Peyer's patch (tissue), 4 donors: Measurements from ENCODE around the gene KCP. TPM values are rescaled to one million over a fixed set of nuclear protein-coding genes. Genes with fewer than 3 reads are reported as not detected.

Experiments
- DNase-seq, 3 donors: peaks; one replicate each; pipeline ENCODE4 v3.0.0-alpha.2; 2017 to 2019
- H3K27ac ChIP-seq, 4 donors: fragments of 200-600 bp; sonication (generic); one replicate each; pipeline ENCODE4 v1.5.1; 2016 to 2019
- H3K27me3 ChIP-seq, 2 donors: fragments of 200-600 bp; sonication (generic); one replicate each; pipeline ENCODE4 v1.5.1; 2019
- H3K36me3 ChIP-seq, 3 donors: fragments of 200-600 bp; sonication (generic); one replicate each; pipeline ENCODE4 v1.5.1; 2016 to 2019
- H3K4me1 ChIP-seq, 4 donors: fragments of 200-600 bp; sonication (generic); one replicate each; pipeline ENCODE4 v1.5.1; 2016 to 2019
- H3K4me3 ChIP-seq, 4 donors: fragments of 200-600 bp; sonication (generic); 1 replicate in 3 of 4; 2 replicates in 1 of 4; pipeline ENCODE4 v1.5.1; 2016 to 2019; ENCODE audit warnings: mild to moderate bottlenecking in 1 of 4
- H3K9me3 ChIP-seq, 4 donors: fragments of 200-600 bp; sonication (generic); one replicate each; pipeline ENCODE4 v1.5.1; 2016 to 2019; ENCODE audit warnings: mild to moderate bottlenecking in 1 of 4
- CTCF ChIP-seq, 6 experiments: fragments of 450-650 bp in 4 of 6; fragments of 200-600 bp in 2 of 6; sonication (generic) in 1 of 6; IDR thresholded peaks; one replicate each; pipeline ENCODE4 v1.5.1; 2017 to 2019; ENCODE audit warnings: antibody characterized with exemption in 6 of 6, mild to moderate bottlenecking in 3 of 6, moderate library complexity in 1 of 6
- POLR2A ChIP-seq, 2 donors: fragments of 450-650 bp; IDR thresholded peaks; one replicate each; pipeline ENCODE4 v1.5.1; 2017; ENCODE audit warnings: antibody characterized with exemption in 2 of 2, mild to moderate bottlenecking in 2 of 2, moderate library complexity in 2 of 2
- total RNA-seq, 4 donors: library from RNA; depleted of rRNA; stranded (reverse); fragments of >200 nt; gene quantifications; one replicate each; pipeline ENCODE4 v1.1.0, GENCODE V29; 2016

The KCP gene
- total RNA-seq, 4 donors from 2014 or later, result 3.3 to 14.1 (median 6.7) TPM

- Histone ChIP-seq H3K27me3 (no peaks in the 10 kb centered on the region), H3K27ac (no peak overlapping the region), H3K9me3 (no peaks in the 10 kb centered on the region), H3K4me3 (no peak overlapping the region), H3K36me3 (peaks cover 0 to 17% (median 0%) of the 10 kb centered on the region in 3 donors), H3K4me1 (no peaks in the 10 kb centered on the region)
- no peak for DNase-seq
- TF ChIP-seq CTCF (IDR thresholded peaks at IDR 0.05) (no peak), POLR2A (IDR thresholded peaks at IDR 0.05) (no peak)
Measured at GRCh38 chr7:128845987-128846386, 64.5 kb downstream of the KCP start.

GRCh38 chr7:128845475-128845874 lies 65.0 kb downstream of the KCP start:
- Histone ChIP-seq H3K27me3 (no peaks in the 10 kb centered on the region), H3K36me3 (peaks cover 0 to 17% (median 0%) of the 10 kb centered on the region in 3 donors)

GRCh38 chr7:128844777-128845311 lies 65.7 kb downstream of the KCP start:
- TF ChIP-seq POLR2A (IDR thresholded peaks at IDR 0.05) (no peak), CTCF (IDR thresholded peaks at IDR 0.05) (no peak)
- Histone ChIP-seq H3K9me3 (no peaks in the 10 kb centered on the region), H3K4me1 (no peaks in the 10 kb centered on the region), H3K27ac (no peak overlapping the region), H3K36me3 (peaks cover 0 to 18% (median 0%) of the 10 kb centered on the region in 3 donors), H3K4me3 (no peak overlapping the region), H3K27me3 (no peaks in the 10 kb centered on the region)
- DNase-seq, result no peak

More at GRCh38 chr7:128845475-128845874, 65.0 kb downstream of the KCP start:
- Histone ChIP-seq H3K4me1 (no peaks in the 10 kb centered on the region), H3K4me3 (no peak overlapping the region), H3K9me3 (no peaks in the 10 kb centered on the region), H3K27ac (no peak overlapping the region)
- no peak for TF ChIP-seq CTCF (IDR thresholded peaks at IDR 0.05)
- TF ChIP-seq POLR2A (IDR thresholded peaks at IDR 0.05), result no peak
- DNase-seq, result no peak

- no peak overlapping the region for H3K27ac ChIP-seq
- no peaks in the 10 kb centered on the region for H3K9me3 ChIP-seq
- TF ChIP-seq CTCF (IDR thresholded peaks at IDR 0.05), result no peak
- TF ChIP-seq POLR2A (IDR thresholded peaks at IDR 0.05), result no peak
- no peak overlapping the region for H3K4me3 ChIP-seq
- H3K27me3 ChIP-seq, result no peaks in the 10 kb centered on the region
- no peaks in the 10 kb centered on the region for H3K4me1 ChIP-seq
- peaks cover 0 to 17% (median 0%) of the 10 kb centered on the region in 3 donors for H3K36me3 ChIP-seq
- no peak for DNase-seq
Measured at GRCh38 chr7:128843938-128844621, 66.4 kb downstream of the KCP start.

- Histone ChIP-seq H3K27me3 (no peaks in the 10 kb centered on the region), H3K4me1 (no peaks in the 10 kb centered on the region), H3K9me3 (no peaks in the 10 kb centered on the region), H3K36me3 (peaks cover 0 to 28% (median 0%) of the 10 kb centered on the region in 3 donors), H3K4me3 (no peak overlapping the region), H3K27ac (no peak overlapping the region)
- DNase-seq, result no peak
- TF ChIP-seq POLR2A (IDR thresholded peaks at IDR 0.05) (no peak), CTCF (IDR thresholded peaks at IDR 0.05) (no peak)
Measured at GRCh38 chr7:128842674-128843641, 67.6 kb downstream of the KCP start.
